ENCODE data around the gene SLC8A3. TPM values are rescaled to one million over a fixed set of nuclear protein-coding genes. Genes with fewer than 3 reads are reported as not detected.

SLC8A3 gene
- total and polyA plus RNA-seq, 9 of the 15 experiments (the other 6 are each of a cell fraction or from before 2014, with no cell fraction given): not detected

DNA sequence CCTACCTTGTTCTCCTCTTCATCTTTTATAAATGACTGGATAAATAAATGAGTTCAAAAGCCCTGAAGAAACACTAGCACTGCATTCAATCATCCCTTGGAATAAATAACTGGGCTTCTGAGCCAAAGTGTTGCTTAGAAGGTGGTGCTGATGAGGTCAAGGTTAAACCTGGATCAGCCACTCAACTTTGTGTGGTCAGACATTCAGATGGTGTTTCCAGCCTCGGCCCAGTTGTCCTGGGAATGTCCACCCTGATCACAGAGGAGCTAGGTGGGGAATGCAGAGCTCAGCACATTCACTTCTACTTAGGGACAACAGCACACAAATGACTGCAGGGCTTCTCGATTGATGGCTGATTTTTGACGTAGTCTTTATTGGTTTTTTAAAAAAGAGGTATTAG lies 88.7 kb downstream of the SLC8A3 start:
- 4% methylated on average over 3 of the region's 3 CpGs for WGBS (ENCODE audit: insufficient coverage, low coverage, missing lambda C conversion rate)
- BruUV-seq (replicated peaks): no TSS peak
- H3K27me3 ChIP-seq (ENCODE audit: control insufficient read depth in 2 of 2, insufficient read depth in 2 of 2, low read length in 2 of 2): no peaks in the 10 kb centered on the region
- in situ Hi-C loops (cut with MboI): no loop called here
- TF ChIP-seq PHF20 (IDR thresholded peaks at IDR 0.05; ENCODE audit: partially characterized antibody): no peak
- TF ChIP-seq, protein P1, sequence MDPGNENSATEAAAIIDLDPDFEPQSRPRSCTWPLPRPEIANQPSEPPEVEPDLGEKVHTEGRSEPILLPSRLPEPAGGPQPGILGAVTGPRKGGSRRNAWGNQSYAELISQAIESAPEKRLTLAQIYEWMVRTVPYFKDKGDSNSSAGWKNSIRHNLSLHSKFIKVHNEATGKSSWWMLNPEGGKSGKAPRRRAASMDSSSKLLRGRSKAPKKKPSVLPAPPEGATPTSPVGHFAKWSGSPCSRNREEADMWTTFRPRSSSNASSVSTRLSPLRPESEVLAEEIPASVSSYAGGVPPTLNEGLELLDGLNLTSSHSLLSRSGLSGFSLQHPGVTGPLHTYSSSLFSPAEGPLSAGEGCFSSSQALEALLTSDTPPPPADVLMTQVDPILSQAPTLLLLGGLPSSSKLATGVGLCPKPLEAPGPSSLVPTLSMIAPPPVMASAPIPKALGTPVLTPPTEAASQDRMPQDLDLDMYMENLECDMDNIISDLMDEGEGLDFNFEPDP (CRISPR knock-in tag; IDR thresholded peaks at IDR 0.05): no peak
- TF ChIP-seq, protein P2, sequence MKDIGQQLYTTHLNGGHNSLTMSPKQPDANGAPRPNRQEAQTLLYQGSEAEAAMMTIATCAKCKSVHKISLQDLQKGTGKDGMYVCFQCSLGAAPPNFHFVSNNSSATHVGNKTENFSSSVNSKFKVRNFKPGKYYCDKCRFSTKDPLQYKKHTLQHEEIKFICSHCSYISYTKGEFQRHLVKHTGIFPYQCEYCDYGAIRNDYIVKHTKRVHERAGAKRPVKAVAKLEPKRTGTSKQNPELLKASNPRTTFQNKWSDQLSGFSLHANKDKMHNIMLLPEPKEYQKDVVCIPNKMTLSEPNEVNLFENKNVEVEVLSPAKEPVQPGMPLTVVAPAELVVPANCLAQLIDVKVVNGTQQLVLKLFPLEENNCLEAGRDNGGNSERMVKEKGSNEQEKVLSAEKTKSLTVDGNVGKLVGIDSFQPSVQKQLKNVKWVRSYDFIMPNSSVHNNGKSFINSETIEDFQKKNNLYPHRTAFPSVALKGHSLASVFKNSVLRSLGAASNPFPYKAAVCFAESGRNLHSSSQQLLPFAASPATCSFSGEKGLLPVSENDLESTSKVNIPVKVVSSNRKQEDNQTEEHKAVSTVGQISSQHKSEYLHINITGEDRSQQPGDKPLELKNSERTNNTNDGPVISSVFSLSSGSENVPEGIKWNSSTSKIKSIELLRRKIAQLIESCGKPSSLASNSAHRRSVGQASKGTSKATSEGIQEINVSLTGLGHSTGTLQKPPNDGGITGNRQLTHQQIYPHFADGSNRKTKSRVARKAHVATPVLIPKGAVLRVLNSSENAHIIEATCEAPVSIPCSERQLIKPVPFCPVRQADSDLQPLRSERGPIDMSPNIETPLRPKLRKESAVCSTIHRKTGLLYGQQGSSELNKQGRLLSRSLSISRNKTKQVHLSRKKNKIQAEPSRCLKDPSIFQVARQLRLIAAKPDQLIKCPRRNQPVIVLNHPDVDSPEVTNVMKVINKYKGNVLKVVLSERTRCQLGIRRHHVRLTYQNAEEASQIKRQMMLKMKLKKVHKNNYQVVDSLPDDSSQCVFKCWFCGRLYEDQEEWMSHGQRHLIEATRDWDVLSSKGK (CRISPR knock-in tag; IDR thresholded peaks at IDR 0.05): no peak
- no peak for TF ChIP-seq CCAR2 (IDR thresholded peaks at IDR 0.05; ENCODE audit: low read depth, low read length)
- no peak for TF ChIP-seq ZNF436 (CRISPR knock-in tag; IDR thresholded peaks at IDR 0.05)
- H3K27ac ChIP-seq (ENCODE audit: extremely low read depth, low read depth, low read length): no peak overlapping the region
- H3K4me3 ChIP-seq: no peak overlapping the region
- H3K9ac ChIP-seq (ENCODE audit: insufficient read depth in 1 of 2, low read depth in 2 of 2, low read length in 2 of 2): no peak overlapping the region
- no peaks in the 10 kb centered on the region for H3K9me1 ChIP-seq (ENCODE audit: control insufficient read depth, insufficient read depth, low read length)
- no peaks in the 10 kb centered on the region for H3K79me2 ChIP-seq (ENCODE audit: control insufficient read depth, insufficient read depth, low read length)
- H3K4me1 ChIP-seq (replicated peaks in 1 of 2; ENCODE audit: control insufficient read depth in 2 of 2, insufficient read depth in 2 of 2, low read length in 2 of 2): no peaks in the 10 kb centered on the region
- no peak for DNase-seq (ENCODE audit: extremely low read depth in 1 of 4, low spot score in 3 of 4)
- CTCF ChIA-PET (ENCODE audit: low intra/inter-chr PET ratio): no interaction called here
- intact Hi-C loops (cut with micrococcal nuclease): no loop called here
- no peak for FAIRE-seq
- 0 out of 2 replicates have a peak, but pooled peaks cover 3% of the 10 kb centered on the region for H4K20me1 ChIP-seq (replicated peaks; ENCODE audit: control insufficient read depth, insufficient read depth, low read length)
- POLR2A ChIA-PET: no interaction called here
- H2AFZ ChIP-seq (ENCODE audit: low read depth, low read length): no peak overlapping the region
- H3K9me3 ChIP-seq (replicated peaks; ENCODE audit: control insufficient read depth, insufficient read depth, low read depth, low read length): no peaks in the 10 kb centered on the region
- no peaks in the 10 kb centered on the region for H3K36me3 ChIP-seq (ENCODE audit: control insufficient read depth, insufficient read depth, low read length)
- ATAC-seq: no peak
- H3K4me2 ChIP-seq (ENCODE audit: insufficient read depth, low read length): no peak overlapping the region
